Uterus (tissue), 4 donors: ENCODE data around the gene NCBP2L. TPM values are rescaled to one million over a fixed set of nuclear protein-coding genes. Genes with fewer than 3 reads are reported as not detected.

Source experiments
- DNase-seq, 2 donors: peaks; one replicate each; pipeline ENCODE4 v3.0.0-alpha.2; 2019 to 2020
- H3K27ac ChIP-seq, 2 donors: fragments of 200-600 bp; sonication (generic); 1 replicate in 1 of 2; 2 replicates in 1 of 2; pipeline ENCODE4 v1.5.1; 2016 to 2018
- H3K27me3 ChIP-seq, 2 donors: fragments of 200-600 bp; sonication (generic); one replicate each; pipeline ENCODE4 v1.5.1; 2018 to 2019; ENCODE audit warnings: control low read depth in 1 of 2
- H3K36me3 ChIP-seq, 2 donors: fragments of 200-600 bp; sonication (generic); one replicate each; pipeline ENCODE4 v1.5.1; 2019; ENCODE audit warnings: control low read depth in 1 of 2
- H3K4me1 ChIP-seq, 2 donors: fragments of 200-600 bp; sonication (generic); one replicate each; pipeline ENCODE4 v1.5.1; 2018 to 2019; ENCODE audit warnings: control low read depth in 1 of 2
- H3K4me3 ChIP-seq, 2 donors: fragments of 200-600 bp; sonication (generic); 1 replicate in 1 of 2; 2 replicates in 1 of 2; pipeline ENCODE4 v1.5.1; 2018 to 2019; ENCODE audit warnings: mild to moderate bottlenecking in 1 of 2
- H3K9me3 ChIP-seq, 2 donors: fragments of 200-600 bp; sonication (generic); one replicate each; pipeline ENCODE4 v1.5.1; 2019; ENCODE audit warnings: control low read depth in 1 of 2
- POLR2A ChIP-seq, 2 donors: fragments of 450-650 bp; IDR thresholded peaks; one replicate each; pipeline ENCODE4 v1.6.1; 2016; ENCODE audit warnings: antibody characterized with exemption in 2 of 2, mild to moderate bottlenecking in 1 of 2, moderate library complexity in 1 of 2
- intact Hi-C: fragments of 100-400 bp; cut with DNase I; formaldehyde crosslinking; loops from one replicate; pipeline ENCODE4 v1.15.1; 2023; ENCODE audit warnings: low total_unique reads
- total RNA-seq, 4 donors: library from RNA; depleted of rRNA in 3 of 4; stranded (reverse); fragments of >200 nt in 3 of 4; gene quantifications; one replicate each; pipeline versions ENCODE4 v1.1.0 to v1.2.4, GENCODE V29; 2014 to 2023
- TF ChIP-seq, protein P1 (sequence below), 4 experiments: fragments of 200-600 bp in 2 of 4; fragments of 450-650 bp in 2 of 4; sonication (generic) in 2 of 4; IDR thresholded peaks; one replicate each; pipeline ENCODE4 v1.5.1; 2016 to 2019; ENCODE audit warnings: antibody characterized with exemption in 4 of 4, mild to moderate bottlenecking in 2 of 4, moderate library complexity in 1 of 4
- donor health status: DM: yes; HTN: yes; CAD: no.

The NCBP2L gene
- total RNA-seq, 4 donors from 2014 or later: not detected

DNA sequence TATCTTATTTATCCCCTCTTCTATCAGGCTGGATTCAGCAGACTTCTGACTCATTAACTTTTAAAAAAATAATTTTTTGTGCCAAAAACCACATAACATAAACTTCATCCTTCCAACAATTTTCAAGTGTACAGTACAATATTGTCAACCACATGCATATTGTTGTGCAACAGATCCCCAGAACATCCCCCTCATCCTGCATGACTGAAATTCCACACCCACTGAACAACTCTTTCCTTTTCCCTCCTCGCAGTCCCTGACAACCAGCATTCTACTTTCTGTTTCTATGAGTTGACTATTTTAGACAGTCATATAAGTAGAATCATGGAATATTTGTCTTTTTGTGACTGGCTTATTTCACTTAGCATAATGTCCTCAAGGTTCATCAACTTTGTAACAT lies 45.9 kb downstream of the NCBP2L start:
- TF ChIP-seq, protein P1, sequence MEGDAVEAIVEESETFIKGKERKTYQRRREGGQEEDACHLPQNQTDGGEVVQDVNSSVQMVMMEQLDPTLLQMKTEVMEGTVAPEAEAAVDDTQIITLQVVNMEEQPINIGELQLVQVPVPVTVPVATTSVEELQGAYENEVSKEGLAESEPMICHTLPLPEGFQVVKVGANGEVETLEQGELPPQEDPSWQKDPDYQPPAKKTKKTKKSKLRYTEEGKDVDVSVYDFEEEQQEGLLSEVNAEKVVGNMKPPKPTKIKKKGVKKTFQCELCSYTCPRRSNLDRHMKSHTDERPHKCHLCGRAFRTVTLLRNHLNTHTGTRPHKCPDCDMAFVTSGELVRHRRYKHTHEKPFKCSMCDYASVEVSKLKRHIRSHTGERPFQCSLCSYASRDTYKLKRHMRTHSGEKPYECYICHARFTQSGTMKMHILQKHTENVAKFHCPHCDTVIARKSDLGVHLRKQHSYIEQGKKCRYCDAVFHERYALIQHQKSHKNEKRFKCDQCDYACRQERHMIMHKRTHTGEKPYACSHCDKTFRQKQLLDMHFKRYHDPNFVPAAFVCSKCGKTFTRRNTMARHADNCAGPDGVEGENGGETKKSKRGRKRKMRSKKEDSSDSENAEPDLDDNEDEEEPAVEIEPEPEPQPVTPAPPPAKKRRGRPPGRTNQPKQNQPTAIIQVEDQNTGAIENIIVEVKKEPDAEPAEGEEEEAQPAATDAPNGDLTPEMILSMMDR (IDR thresholded peaks at IDR 0.05): no peak
- TF ChIP-seq POLR2A (IDR thresholded peaks at IDR 0.05): no peak
- Histone ChIP-seq H3K9me3 (no peaks in the 10 kb centered on the region), H3K36me3 (no peaks in the 10 kb centered on the region), H3K27ac (no peak overlapping the region), H3K4me3 (no peak overlapping the region), H3K4me1 (no peaks in the 10 kb centered on the region), H3K27me3 (no peaks in the 10 kb centered on the region)
- intact Hi-C loops: no loop called here
- DNase-seq: no peak

DNA sequence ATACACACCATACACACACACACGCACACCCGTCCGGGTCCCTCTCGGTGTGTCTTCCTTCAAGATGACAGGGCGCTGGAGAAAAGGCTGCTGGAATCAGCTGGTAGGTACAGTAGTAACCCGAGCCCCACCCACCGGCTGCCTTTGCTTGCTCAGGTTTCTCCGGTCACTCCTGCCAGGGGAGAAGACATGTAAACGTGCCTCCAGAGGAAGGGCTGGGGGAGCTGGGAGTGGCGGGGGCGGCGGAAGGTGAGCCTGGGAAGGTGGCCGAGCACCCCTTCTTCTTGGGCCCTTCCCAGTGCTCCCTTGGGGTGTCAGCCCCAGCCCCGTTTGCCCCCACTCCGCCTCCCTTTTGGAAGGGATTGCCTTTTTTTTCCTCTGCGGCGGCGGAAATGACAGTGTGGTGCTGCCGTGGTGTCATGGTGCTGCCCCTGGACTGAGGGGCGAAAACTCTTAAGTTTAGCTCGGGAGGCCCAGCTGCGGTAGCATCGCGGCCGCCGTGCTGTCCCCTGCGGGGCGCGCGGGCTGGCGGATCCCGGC lies 48.2 kb downstream of the NCBP2L start, which contains the start of gene MID2:
TSS of gene MID2 (plus strand) at position 169 of the 540 bp plus-strand sequence. CDS start 561 bp downstream, outside the sequence.
- H3K4me1 ChIP-seq: no peaks in the 10 kb centered on the region
- H3K9me3 ChIP-seq: no peaks in the 10 kb centered on the region
- H3K27me3 ChIP-seq: no peaks in the 10 kb centered on the region
- H3K4me3 ChIP-seq: peak within 1 kb of the TSS; percentile 26 to 59
- TF ChIP-seq POLR2A (IDR thresholded peaks at IDR 0.05): no peak
- TF ChIP-seq, protein P1 (IDR thresholded peaks at IDR 0.05): no peak
- intact Hi-C loops: no loop called here
- peak within 1 kb of the TSS; percentile 92 to 94 for H3K27ac ChIP-seq
- H3K36me3 ChIP-seq: no peaks in the 10 kb centered on the region
- DNase-seq: peak; percentile 66 to 78

DNA sequence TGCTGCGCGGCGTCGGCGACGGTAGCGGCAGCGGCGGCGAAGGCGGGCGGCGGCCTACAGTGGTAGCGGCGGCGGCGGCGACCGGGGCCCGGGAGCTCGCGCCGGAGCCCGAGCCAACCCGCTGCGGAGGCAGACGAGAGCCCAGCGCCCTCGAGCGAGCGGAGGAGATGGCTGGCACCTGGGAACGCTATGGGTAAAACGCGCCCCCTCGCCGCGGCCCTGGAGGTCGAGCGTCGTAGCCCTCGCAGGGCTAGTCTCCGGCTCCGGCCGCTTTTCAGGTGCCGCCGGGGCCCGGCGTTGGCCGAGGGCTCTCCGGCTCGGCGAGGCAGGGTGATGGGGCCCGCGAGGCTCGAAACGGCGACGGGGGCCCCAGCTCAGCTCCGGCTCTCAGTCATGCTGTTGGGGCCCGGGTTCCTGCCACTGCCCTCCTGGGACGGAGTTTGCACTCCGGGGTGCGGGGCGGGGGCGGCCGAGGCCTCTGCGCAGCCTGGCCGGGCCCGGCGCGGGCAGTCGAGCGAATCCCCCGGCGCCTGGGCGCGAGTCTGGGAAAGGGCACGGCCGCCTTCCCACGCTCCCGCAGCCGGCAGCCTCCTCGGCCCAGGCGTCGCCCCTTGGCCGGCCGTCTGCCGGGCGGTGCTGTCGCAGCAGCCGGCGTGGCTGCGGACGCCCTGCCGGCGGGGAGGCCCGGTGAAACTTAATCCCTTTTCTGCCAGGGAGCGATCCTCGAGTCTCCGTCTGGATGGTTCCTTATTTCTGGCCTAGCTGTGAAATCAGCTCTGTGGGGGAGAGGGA lies 48.9 kb downstream of the NCBP2L start:
- Histone ChIP-seq H3K27me3 (no peaks in the 10 kb centered on the region), H3K36me3 (no peaks in the 10 kb centered on the region), H3K9me3 (no peaks in the 10 kb centered on the region), H3K4me1 (no peaks in the 10 kb centered on the region), H3K4me3 (peak overlapping the region; percentile 26 to 59), H3K27ac (peak overlapping the region; percentile 92 to 94)
- peak; percentile 20 to 26 for DNase-seq
- no peak for TF ChIP-seq POLR2A (IDR thresholded peaks at IDR 0.05)
- TF ChIP-seq, protein P1 (IDR thresholded peaks at IDR 0.05): no peak
- intact Hi-C loops: no loop called here

DNA sequence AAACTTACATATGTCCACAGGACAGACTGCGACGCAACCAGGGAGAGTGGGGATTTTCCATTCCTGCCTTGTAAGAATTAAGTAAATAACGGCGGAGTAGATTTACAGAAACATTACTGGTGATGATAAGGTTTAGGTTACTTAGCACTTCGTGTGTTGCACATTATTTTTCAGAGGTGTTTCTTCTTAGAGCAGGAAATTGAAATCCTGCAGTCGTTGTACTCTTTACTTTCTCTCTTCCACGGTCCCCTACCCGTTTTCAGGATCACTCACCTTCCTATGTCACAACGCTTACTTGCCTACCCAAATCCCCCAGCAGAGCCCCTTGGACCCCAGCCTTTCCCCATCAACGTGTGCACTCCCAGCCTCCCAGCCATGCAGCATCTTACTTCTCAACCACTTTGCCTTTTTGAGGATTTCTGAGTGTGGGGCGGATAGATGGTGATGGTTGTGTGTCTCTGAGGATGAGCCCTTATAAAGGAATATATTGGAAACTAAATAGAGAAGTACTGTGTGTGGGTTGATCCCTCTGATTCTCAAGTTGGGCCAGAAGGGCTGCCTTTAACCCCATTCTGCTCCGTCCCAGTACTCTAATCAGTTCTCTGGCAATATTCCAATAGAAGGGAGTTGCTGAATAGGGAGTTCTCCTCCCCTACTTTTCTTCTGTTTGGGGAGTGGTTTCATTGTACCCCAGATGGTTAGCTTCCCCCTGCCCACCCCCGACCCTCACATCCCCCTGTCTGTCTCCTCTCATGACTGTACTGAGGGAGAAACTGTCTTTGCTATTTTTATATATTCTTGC lies 49.7 kb downstream of the NCBP2L start:
- H3K4me1 ChIP-seq: no peaks in the 10 kb centered on the region
- intact Hi-C loops: no loop called here
- TF ChIP-seq, protein P1 (IDR thresholded peaks at IDR 0.05): no peak
- no peak for TF ChIP-seq POLR2A (IDR thresholded peaks at IDR 0.05)

More for the DNA sequence above, 49.7 kb downstream of the NCBP2L start:
- peak overlapping the region; percentile 92 to 94 for H3K27ac ChIP-seq
- no peaks in the 10 kb centered on the region for H3K27me3 ChIP-seq
- no peaks in the 10 kb centered on the region for H3K36me3 ChIP-seq
- peak overlapping the region; percentile 26 to 59 for H3K4me3 ChIP-seq
- H3K9me3 ChIP-seq: no peaks in the 10 kb centered on the region
- no peak for DNase-seq
